ENCODE results near the gene FBXW2.

DNA sequence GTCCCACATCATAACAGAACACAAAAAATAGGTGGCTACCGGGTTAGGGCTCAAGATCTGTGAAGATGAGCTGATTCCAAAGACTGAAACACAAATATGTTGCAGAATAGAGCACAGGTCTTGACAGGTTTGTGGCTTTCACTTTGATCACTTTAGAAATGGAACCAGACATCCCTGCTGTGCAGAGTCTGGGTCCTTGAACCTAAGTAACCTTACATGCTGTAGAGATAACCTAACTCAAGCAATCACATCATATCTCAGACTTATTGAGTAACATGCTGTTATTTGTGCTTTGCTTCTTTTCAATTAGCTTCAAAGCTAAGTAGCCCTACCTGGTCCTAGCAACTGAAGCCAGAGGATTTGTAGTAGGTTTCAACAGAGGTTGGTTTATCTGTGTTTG is 24.3 kb downstream of the FBXW2 start:
- TF ChIP-seq POLR2AphosphoS5 (IDR thresholded peaks at IDR 0.05; ENCODE audit: borderline replicate concordance, low read depth, low read length) (no peak), EZH2 (IDR thresholded peaks at IDR 0.05) (no peak), FOXP2 (optimal IDR thresholded peaks at IDR 0.05; ENCODE audit: control extremely low read depth, extremely low read length, insufficient read depth) (no peak)
